ENCODE results near the gene TMEM178A.
"Not testable (repeated sequence)": the region's sequence is repeated elsewhere in the genome, so short reads cannot be mapped to it uniquely, and the experiment has no call there.

Gene TMEM178A

DNA sequence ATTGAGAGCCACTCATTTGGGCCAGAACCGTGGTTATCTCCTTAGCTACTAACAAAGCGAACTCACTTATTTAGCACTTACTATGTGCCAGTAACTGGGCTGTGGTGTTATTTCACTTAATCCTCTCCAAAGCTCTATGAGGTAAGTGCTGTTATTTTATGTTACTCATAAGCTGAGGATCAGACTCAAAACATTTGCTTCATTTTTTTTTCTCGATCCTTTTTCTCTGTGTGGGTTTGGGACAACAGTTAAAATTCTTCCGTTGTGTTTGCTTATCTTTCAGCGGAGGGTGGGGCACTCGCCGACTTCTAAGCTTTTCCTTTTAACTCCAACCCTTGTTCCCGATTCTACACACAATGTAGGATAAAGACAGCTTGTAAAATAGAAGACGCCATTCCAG is 52.8 kb downstream of the TMEM178A start:
- DNase-seq: no peak

DNA sequence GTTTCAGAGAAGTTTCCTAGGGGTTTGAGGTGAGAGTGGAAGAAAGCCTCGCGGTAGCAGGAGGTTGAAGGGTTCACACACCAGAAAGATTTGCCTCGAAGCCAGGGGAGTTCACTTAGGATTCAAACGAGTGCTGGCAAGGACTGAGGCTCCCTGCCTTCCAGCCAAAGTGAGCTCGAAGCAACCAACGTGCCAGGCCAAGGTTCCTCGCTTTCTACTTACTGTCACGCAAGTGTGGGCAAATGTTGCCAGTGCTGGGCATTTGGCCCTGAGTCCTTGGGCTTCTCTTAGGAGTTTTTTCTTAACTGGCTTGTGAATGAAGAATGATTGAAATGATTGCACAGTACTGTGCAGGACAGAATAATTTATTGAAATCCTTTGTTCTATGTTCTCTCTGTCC is 53.6 kb downstream of the TMEM178A start:
- DNase-seq: no peak

DNA sequence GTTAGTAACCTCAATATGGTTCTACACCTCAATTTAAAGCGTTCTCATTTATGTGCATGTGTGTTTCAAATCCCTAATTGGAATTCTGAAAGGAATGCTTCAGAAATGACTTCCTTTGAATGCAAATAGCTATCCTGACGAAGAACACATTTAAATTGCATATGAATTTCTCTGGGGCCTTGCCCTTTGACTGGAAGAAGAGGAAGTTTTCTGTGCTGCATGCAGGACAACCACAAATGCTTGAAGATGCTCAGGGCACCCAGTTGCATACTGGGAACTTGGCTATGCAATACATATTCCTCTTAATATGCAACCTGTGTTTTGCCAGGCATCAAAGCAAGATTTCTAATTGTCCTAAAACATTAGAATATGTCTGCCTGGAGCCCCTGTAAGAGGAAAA is 55.3 kb downstream of the TMEM178A start:
- no peak for DNase-seq

DNA sequence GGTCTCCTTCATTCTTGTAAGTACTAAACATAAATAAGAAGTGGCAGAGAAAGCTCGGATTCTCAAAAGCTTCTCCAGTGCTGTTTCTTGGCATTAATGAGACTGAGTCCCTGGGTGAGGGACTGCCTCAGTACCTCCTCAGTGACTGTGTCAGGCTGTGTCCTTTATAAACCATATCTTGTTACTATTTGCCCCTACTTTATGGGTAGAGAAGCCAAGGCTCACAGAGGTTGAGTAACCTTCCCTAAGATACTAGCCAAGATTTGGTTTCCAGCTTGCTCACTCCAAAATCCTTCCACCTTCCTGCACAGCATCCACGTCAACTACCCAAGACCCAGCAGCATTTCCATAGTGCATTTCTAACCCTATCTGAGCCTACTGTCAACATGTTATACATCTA is 57.8 kb downstream of the TMEM178A start:
- no peak for DNase-seq

DNA sequence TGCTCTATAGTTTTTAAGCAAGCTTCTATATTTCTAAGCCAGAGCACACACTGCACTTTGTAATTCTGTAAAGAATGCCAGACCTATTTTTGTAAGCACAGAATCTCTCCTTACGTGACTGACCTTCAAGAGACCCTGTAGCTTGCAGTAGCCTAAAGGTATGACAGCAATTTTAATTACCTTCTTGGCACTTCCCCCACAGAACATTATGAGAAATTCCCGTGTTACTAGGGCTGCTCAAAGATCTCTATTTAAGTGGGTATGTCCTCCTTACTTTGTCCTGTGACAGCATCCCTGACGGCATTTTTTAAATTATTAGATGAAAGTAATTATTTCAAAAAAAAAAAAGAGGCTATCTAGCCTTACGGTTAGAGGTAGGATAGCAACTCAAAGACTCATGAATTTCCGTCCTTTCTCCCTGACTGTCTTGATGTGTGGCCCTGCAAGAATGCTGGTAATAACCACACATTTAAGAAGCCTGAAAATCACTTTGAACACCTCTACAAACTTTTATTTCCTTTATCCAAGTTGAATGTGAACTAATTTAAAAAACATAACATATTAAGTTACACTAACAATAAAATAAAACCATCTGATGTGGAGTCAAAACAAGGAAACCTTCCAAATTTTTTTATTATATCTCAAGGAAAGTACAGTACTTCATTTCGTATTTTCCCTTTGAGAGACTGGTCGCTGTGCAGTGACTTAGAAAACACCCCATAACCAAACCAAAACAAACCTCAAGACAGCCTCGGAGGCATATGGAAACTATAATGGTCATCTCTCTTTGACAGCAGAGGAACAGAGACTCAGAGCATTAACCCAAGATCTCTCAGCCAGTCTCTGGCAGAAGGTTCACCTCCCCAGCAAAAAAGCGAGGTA is 58.5 kb downstream of the TMEM178A start:
- DNase-seq: no peak

DNA sequence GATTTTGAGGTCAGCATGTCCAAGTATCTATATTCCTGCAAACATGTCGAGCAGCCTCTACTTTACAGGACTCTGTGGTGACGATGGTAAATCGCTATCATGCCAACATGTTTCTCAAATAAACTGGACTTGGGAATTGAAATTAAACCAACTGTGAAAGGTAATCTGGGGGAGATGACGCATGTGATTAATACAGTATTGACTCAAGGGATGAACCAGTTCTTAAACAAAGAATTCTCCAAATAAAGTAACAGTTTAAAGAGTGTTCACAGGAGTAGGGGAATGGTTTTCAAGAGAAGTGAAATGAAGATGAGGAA is 59.1 kb downstream of the TMEM178A start:
- no peak for DNase-seq

DNA sequence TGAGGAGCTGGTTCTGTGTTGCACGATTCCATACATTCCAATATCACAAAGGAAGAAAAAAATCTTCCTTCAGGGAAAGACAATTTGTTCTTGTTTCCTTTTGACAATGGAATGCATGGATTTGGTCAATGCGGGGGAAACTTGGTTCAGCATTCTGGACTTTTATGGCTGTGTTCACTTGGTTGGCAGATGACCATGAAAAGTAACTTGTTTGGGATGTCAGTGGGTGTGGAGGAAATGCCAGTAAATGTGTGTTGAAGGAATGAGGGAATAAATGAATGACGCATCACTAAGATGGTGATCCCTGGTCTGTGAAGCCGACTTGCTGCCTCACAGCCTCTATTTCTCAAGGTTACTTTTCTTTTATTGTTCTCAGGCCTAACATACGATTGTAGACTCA is 59.7 kb downstream of the TMEM178A start:
- no peak for DNase-seq

DNA sequence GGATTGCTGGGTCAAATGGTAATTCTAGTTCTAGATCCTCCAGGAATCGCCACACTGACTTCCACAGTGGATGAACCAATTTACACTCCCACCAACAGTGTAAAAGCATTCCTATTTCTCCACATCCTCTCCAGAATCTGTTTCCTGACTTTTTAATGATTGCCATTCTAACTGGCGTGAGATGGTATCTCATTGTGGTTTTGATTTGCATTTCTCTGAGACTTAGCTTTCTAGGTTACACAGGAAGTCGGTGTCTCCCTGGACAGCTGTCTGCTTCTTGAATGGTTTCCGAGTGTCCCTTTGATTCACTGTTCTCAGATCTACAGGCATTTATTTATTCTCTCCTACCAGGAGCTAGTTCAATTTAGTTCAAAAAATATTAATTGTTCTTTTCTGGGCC is 62.4 kb downstream of the TMEM178A start:
- not testable (repeated sequence) for DNase-seq

DNA sequence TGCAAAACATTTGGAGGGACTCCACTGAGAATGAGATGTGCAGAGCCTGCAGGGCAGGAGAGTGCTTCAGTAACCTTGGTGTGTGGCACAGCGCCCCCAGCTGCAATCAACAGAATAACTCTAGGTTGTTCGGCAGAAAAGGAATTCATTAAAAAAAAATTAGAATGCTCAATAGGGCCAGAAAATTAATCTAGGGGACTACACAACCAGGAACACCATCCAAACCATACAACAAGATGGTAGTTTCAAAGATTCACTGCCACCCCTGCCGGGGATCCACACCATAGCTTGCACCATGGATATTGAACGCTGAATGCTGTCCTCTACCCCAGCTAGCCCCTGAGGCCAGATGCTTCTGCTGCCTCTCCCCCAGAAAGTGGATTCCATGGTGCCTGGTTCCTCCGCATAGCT is 63.2 kb downstream of the TMEM178A start:
- no peak for DNase-seq

DNA sequence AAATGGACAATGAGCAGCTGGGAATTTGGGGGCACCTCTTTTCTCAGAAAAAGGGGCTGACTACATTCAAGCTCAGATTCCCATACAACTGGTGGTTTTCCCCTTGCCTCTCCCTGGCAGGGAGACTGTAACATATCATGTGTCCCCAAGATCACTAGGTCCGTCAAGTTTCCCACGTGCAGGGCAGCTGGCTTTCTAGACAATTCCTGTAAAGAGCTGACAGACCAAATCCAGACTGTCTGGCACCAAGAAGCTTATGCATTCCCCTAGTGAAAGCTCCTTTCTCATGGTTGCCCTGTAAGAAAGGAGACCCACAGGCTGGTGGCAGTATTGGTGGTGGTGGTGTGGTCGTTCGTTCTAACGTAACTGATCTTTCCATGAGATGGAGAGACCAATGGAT is 64.6 kb downstream of the TMEM178A start:
- no peak for DNase-seq

DNA sequence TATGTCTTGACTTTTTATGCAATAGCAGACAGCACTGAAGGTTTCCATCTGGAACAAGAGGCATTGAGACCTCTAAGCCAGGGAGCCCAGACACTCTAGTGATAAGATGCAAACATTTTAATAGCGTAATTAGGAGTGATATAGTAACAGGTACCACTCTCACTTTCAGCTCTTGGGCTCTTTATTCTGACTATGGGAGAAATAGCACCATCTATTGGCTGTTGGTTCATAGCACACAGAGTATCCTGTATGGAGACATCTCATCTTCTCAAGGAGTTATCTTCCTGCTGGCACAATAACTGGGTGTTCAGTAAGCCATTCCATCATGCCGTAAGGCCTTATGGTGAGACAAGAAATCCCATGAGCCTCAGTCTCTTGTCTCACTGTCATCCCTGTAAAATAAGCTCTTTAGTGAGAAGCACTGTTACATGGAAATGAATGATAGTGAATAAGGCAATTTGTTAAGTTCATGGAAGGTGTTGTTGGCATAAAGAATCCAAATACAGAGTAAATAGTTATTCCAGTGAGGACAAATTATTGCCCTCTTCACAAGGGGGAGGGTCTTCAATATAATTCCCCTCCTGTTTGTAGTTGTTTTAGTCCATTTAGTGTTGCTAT is 65.1 kb downstream of the TMEM178A start:
- no peak for DNase-seq

DNA sequence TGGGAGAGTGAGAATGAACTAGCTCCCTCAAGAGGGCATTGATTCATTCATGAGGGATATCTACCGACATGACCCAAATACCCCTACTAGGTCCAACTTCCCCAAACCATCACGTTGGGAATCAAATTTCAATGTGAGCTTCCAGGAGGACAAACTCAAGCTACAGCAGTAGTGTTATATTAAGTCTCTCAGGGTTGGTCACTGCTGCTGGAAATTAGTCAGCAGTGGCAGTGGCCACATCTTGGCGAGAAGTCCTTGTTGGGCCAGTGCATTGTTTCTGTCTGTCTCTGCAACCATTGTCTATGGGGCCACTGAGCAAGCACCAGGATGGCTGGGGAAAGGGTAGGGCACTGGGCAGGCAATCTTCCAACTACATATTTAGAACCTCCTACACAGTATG is 65.8 kb downstream of the TMEM178A start:
- no peak for DNase-seq

DNA sequence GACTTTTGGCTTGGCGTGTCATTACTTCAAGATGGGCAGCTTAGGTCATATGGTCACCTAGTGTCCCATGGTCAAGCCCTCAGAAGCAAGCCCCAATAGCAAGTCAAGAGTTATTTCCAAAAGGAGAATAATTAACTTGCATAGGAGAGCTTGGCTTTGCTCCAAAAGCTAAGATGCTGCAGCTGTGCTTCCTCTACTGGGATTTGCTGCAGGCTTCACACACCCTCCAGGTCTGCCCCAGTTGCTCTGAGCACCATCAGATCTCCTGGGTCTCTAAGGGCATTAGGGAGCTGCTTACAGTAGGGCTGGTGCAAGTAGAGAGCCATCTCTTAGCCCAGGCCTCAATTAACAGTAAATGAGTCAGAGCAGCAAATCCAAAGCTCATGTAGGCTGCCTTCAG is 66.8 kb downstream of the TMEM178A start:
- DNase-seq: no peak

DNA sequence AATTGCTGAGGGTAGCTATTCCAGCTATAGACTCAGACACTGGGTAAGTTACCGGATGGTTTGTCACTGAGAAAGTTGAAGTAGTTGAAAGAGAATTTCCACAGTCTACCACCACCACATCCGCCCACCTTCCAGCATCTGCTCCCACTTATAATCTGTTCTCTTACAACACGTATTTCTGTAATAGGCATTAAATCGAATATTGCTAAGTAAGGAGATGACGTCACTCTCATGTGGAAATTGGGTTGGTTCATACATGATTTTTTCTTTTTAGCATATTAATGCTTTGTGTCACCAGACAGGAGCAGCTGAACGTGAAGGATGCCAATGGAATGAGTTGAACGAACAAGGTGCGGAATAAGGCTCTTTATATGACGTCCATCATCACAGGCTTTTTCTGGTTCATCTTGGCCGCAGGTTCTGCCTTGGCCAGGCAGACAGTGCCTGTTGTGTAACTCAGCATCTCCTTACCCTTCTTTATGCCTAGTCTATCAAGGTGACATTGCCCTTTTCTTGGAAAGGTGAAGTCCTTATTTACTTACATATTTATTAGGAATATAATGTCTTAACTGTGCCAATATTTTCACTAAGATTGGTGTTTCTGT is 67.5 kb downstream of the TMEM178A start:
- DNase-seq: no peak

DNA sequence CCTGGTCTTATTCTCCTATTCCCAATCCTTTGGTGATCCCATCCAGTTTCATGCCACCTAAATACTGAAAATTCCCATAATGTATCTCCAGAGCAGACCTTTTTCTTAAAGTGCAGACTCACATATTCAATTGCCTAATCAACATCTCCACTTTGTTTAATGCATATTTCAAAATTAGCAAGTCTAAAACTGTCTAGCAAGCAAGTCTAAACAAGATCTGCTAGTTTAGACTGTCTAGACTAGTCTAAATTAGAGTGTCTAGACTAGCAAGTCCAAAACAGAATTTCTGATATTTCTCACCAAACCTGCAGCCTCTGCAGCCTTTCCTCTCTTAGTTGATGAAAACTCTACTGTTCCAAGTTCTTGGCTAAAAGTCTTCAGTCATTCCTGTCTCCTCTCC is 68.7 kb downstream of the TMEM178A start:
- DNase-seq: no peak

DNA sequence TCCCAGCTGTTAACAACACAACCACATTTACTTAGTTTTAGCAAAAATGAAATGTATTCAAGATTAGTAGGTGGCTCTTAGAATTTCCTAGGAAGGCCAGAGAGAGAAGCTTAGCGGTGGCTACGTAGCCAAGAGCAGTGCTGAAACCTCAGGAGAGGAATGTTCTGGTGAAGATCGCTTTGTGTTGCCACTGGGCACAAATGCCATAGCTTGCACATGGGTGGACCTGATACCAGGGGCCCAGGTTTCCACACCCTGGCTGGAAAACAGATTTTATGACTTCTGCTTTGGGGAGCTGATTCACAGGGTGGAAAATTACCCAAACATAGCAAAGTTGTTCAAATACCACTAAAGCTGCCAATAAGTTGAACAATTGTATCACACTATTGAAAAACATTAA is 69.9 kb downstream of the TMEM178A start:
- DNase-seq: no peak

DNA sequence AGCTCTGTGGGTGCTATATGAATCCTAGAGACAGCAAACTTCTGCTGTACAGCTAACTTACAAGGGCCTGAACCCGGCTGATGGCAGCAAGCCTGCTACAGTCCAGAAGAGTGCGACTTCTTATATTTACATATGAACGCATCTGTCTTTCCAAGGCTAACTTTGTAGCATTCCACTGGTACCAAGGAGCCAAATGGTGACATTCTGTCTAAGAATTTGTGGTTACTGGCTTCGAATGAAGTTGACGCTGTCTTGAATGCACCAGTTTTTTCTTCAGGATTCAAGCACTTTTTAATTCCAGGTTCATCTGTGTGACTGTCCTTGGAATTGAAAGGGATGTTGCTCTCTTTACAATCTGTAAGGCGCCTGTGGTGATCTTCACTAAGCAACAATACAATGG is 70.9 kb downstream of the TMEM178A start:
- no peak for DNase-seq

DNA sequence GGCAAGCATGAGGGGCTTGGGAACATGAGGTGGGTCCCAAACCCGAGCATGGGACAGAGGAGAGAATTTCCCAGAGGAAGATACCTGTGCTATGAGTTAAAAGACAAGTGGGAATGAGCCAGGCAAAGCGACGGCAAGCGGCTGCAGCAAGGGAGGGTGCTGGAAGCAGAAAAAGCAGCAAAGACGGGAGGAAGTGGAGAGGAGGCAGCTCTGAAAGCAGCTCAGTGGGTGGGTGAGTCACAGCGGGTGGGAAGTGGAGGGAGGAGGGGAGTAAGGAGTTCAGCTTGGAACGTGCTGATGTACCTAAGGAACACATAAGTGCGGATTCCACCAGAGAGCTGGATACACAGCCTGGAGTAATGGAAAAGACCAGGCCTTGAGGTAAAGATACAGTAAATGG is 71.9 kb downstream of the TMEM178A start:
- DNase-seq: no peak

DNA sequence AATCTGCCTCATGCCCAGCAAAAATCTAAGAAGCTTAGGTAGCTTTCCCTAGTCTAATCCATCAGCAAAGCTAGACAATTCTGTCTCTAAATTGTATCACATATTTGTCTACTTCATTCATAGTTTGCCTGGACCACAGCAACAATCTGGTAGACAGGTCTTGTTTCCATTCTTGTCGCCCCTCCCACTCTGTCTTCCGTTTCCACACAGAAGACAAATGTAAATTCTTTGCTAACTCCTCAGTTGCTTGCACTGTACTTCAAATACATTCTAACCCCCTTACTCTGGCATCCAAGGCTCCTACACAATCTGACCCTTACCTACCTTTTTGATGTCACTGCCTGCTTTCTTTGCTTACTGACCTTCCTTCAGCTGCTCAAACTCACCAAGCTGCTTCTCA is 73.2 kb downstream of the TMEM178A start:
- DNase-seq: no peak

DNA sequence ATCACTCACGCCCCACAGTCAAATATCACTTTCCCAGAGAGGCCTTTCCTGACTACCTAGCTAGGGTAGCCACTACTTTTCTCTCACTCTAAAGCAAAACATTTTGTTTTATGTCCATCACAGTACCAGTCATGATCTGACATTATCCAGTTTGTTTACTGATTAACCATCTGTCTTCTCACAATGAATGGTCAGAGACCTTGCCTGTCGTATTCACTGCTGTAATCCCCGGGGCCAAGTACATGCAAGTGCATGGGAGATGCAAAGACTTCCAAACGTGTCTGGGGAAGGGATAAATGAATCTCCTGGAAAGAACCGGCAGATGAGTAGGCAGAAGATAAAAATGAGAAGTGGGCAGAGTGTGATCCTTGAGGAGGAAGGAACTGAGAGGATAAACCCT is 73.7 kb downstream of the TMEM178A start:
- no peak for DNase-seq

DNA sequence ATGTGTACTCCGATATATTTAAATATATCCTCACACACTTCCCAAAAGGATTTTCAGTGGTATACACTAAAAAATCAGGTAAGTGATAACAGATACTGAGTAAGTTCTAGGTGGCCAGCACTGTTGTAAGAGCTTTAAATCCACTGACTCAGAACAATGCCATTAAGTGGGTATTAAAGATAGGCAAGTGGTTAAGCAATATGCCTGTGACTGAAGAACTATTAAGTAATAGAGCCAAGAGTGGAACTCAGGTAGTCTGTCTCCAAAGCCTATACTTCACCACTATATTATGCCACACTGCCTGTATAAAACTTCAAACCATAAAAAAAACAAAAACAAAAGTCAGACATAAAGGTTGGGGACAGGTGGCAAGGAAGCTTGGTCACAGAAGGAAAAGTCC is 76.2 kb downstream of the TMEM178A start:
- DNase-seq: no peak

DNA sequence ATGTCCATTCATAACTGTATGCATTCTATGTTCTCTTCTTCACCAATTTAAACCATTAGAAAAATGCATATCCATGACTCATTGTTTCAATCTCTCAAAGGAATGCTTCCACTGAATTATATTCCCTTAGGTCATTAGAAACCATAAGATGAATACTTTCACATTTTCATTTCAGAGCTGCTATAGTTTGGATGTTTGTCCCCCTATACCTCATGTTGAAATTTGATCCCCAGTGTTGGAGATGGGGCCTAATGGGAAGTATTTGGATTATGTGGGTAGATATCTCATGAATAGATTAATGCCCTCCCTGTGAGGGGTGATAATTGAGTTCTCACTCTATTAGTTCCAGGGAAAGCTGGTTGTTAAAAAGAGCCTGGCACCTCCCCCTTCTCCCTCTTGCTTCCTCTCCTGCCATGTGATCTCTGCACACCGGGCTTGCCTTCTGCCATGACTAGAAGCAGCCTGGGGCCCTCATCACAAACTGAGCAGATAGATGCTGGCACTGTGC is 77.6 kb downstream of the TMEM178A start:
- DNase-seq: no peak

DNA sequence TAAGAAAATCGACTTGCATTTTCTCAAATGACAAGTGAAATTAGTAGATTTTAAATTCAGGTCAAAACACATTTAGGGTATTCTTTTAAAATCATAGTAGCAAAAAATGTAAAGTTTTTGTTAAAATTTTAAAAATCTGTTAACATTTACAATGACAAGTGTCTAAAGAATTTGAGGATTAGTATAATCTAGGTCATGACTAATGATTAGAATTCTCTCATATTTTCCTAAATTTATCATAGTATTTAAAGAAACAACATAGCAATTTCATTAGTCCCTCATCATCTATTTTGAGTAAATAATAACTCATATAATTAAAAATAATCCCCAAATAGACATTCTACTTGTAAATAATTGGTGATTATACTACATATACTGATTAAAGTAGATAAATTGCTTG is 89.7 kb downstream of the TMEM178A start:
- no peak for DNase-seq

DNA sequence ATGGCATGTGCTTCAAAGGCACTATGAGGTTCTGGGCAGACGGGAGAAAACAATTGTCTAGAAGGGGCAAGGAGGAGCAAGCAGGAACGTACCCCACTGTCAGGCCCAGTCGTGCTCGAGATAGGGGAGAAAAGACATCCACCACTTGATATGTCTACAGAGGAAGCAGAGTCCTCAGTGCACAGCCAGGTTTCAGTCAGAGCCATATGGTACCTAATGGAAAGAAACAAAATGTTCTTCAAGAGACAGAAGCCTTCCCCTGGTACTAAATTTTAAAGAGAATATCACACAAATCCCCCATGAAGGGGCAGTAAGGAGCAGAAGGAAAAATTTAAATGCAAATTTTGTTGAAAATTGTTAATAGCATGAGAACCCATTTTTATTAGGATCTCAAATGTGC is 91.4 kb downstream of the TMEM178A start:
- DNase-seq: no peak

Data from activated CD4-positive, alpha-beta T cell treated with anti-CD3 and anti-CD28 coated beads for 1 hour (primary cell).